Measurements from ENCODE around the gene PCDHA3. TPM values are rescaled to one million over a fixed set of nuclear protein-coding genes. Genes with fewer than 3 reads are reported as not detected.
A peak's percentile ranks its signal among the peaks of the same experiment; 100 is the strongest.
"Not testable (repeated sequence)": the region's sequence is repeated elsewhere in the genome, so short reads cannot be mapped to it uniquely, and the experiment has no call there.

PCDHA3 gene
- total and polyA plus RNA-seq, 2 of the 13 experiments (the other 11 are each of a cell fraction or from before 2014, with no cell fraction given) = not detected

DNA sequence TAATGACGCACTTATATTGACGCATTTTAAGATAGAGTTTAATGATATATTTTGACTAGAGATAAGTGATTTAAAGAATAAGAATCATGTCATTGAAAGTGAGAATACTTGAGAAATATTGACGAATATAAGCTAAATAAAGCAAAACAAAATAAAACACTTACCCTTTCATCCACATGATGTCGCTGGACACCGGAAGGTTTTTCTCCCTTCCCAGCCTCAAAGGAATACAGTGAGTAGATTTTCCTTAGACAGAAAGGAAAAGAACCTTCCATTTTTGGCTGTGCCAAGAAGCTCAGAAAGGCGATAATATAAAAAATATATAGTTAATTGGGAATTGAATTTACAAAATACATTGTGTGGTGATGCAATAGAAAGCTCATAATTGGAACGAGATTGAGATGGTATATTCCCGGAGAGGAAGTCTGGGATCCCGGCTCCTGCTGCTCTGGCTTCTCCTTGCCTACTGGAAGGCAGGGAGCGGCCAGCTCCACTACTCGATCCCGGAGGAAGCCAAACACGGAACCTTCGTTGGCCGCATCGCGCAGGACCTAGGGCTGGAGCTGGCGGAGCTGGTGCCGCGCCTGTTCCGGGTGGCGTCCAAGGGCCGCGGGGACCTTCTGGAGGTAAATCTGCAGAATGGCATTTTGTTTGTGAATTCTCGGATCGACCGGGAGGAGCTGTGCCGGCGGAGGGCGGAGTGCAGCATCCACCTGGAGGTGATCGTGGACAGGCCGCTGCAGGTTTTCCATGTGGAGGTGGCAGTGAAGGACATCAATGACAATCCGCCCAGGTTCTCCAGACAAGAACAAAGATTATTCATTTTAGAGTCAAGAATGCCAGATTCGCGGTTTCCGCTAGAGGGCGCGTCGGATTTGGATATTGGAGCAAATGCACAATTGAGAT is 20.8 kb downstream of the PCDHA3 start, which contains the start of gene PCDHA5:
TSS of gene PCDHA5 (plus strand) at position 239 of the 906 bp plus-strand sequence.
- Histone ChIP-seq H4K20me1 (ENCODE audit: insufficient read depth, low read length) (no peaks in the 10 kb centered on the region), H3K27me3 (ENCODE audit: control insufficient read depth in 1 of 2, insufficient read depth in 2 of 2, low read length in 2 of 2) (no peaks in the 10 kb centered on the region; a peak in 1 of 5 replicates), H3K27ac (ENCODE audit: extremely low read length, insufficient read depth, low read length) (no peak within 1 kb of the TSS), H3K36me3 (replicated peaks in 1 of 2; ENCODE audit: control insufficient read depth in 1 of 2, insufficient read depth in 2 of 2, low read length in 2 of 2) (no peaks in the 10 kb centered on the region), H3K4me1 (ENCODE audit: insufficient read depth, low read length) (no peaks in the 10 kb centered on the region), H3K9me3 (ENCODE audit: low read length) (no peaks in the 10 kb centered on the region), H3K4me3 (replicated peaks in 1 of 3; ENCODE audit: insufficient read depth in 1 of 3, low read depth in 2 of 3, low read length in 3 of 3) (no peak within 1 kb of the TSS), H3K9ac (ENCODE audit: insufficient read depth, low read depth, low read length) (no peak within 1 kb of the TSS), H3K79me2 (ENCODE audit: insufficient read depth, low read length) (no peaks in the 10 kb centered on the region), H3K4me2 (ENCODE audit: low read depth, low read length) (no peak within 1 kb of the TSS), H2AFZ (ENCODE audit: low read length) (no peak within 1 kb of the TSS)
- WGBS (ENCODE audit: low lambda C conversion rate) = 49% methylated on average over 30 of the region's 39 CpGs
- DNase-seq (ENCODE audit: low spot score) (peak; percentile 12), ATAC-seq (no peak), FAIRE-seq (no peak)
- intact Hi-C loops (cut with micrococcal nuclease; ENCODE audit: unreplicated experiment) (no loop called here), in situ Hi-C loops (cut with HindIII; ENCODE audit: extremely low pct_ligation_motif_present, low pct_unique_long_range_greater_than_20kb) (no loop called here)
- TF ChIP-seq, protein P1, sequence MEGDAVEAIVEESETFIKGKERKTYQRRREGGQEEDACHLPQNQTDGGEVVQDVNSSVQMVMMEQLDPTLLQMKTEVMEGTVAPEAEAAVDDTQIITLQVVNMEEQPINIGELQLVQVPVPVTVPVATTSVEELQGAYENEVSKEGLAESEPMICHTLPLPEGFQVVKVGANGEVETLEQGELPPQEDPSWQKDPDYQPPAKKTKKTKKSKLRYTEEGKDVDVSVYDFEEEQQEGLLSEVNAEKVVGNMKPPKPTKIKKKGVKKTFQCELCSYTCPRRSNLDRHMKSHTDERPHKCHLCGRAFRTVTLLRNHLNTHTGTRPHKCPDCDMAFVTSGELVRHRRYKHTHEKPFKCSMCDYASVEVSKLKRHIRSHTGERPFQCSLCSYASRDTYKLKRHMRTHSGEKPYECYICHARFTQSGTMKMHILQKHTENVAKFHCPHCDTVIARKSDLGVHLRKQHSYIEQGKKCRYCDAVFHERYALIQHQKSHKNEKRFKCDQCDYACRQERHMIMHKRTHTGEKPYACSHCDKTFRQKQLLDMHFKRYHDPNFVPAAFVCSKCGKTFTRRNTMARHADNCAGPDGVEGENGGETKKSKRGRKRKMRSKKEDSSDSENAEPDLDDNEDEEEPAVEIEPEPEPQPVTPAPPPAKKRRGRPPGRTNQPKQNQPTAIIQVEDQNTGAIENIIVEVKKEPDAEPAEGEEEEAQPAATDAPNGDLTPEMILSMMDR (CRISPR knock-in tag; IDR thresholded peaks at IDR 0.05) = peak; percentile 56
- no peak for TF ChIP-seq ZNF337 (CRISPR knock-in tag; IDR thresholded peaks at IDR 0.05; ENCODE audit: borderline replicate concordance, low read depth)
- CTCF ChIA-PET (ENCODE audit: low intra/inter-chr PET ratio, low total read pairs) = no interaction called here
- no TSS peak for BruUV-seq (replicated peaks)
- POLR2A ChIA-PET = no interaction called here

DNA sequence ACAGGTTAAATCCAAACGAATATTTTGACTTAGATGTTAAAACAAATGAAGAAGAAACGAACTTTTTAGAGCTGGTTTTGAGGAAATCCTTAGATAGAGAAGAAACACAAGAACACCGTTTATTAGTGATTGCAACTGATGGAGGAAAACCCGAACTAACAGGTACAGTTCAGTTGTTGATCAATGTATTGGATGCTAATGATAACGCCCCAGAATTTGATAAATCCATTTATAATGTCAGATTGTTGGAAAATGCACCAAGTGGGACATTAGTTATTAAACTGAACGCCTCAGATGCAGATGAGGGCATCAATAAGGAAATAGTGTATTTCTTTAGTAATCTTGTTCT is 21.4 kb downstream of the PCDHA3 start:
- TF ChIP-seq, protein P2, sequence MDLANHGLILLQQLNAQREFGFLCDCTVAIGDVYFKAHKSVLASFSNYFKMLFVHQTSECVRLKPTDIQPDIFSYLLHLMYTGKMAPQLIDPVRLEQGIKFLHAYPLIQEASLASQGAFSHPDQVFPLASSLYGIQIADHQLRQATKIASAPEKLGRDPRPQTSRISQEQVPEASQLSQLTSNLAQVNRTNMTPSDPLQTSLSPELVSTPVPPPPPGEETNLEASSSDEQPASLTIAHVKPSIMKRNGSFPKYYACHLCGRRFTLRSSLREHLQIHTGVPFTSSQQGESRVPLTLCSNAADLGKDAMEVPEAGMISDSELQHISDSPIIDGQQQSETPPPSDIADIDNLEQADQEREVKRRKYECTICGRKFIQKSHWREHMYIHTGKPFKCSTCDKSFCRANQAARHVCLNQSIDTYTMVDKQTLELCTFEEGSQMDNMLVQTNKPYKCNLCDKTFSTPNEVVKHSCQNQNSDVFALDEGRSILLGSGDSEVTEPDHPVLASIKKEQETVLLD (CRISPR knock-in tag; IDR thresholded peaks at IDR 0.05; ENCODE audit: low read depth) = no peak
- TF ChIP-seq ZNF788 (CRISPR knock-in tag; IDR thresholded peaks at IDR 0.05; ENCODE audit: borderline replicate concordance) = no peak
- Histone ChIP-seq H3K4me3 (replicated peaks in 1 of 3; ENCODE audit: insufficient read depth in 1 of 3, low read depth in 2 of 3, low read length in 3 of 3) (no peak overlapping the region), H3K36me3 (replicated peaks in 1 of 2; ENCODE audit: control insufficient read depth in 1 of 2, insufficient read depth in 2 of 2, low read length in 2 of 2) (no peaks in the 10 kb centered on the region), H2AFZ (ENCODE audit: low read length) (no peak overlapping the region), H3K9me3 (ENCODE audit: low read length) (no peaks in the 10 kb centered on the region), H3K4me1 (ENCODE audit: insufficient read depth, low read length) (no peaks in the 10 kb centered on the region), H3K9ac (ENCODE audit: insufficient read depth, low read depth, low read length) (no peak overlapping the region), H3K27me3 (ENCODE audit: control insufficient read depth in 1 of 2, insufficient read depth in 2 of 2, low read length in 2 of 2) (no peaks in the 10 kb centered on the region; a peak in 1 of 5 replicates), H3K79me2 (ENCODE audit: insufficient read depth, low read length) (no peaks in the 10 kb centered on the region), H4K20me1 (ENCODE audit: insufficient read depth, low read length) (no peaks in the 10 kb centered on the region), H3K4me2 (ENCODE audit: low read depth, low read length) (no peak overlapping the region), H3K27ac (ENCODE audit: extremely low read length, insufficient read depth, low read length) (no peak overlapping the region)
- ATAC-seq (no peak), FAIRE-seq (peak; percentile 30), DNase-seq (ENCODE audit: low spot score) (no peak)
- ChIA-PET POLR2A (no interaction called here), CTCF (ENCODE audit: low intra/inter-chr PET ratio, low total read pairs) (no interaction called here)
- in situ Hi-C loops (cut with HindIII; ENCODE audit: extremely low pct_ligation_motif_present, low pct_unique_long_range_greater_than_20kb) = no loop called here
- intact Hi-C loops (cut with micrococcal nuclease; ENCODE audit: unreplicated experiment) = no loop called here
- BruUV-seq (replicated peaks) = no TSS peak
- WGBS (ENCODE audit: low lambda C conversion rate) = 20% methylated on average over 6 of the region's 6 CpGs

DNA sequence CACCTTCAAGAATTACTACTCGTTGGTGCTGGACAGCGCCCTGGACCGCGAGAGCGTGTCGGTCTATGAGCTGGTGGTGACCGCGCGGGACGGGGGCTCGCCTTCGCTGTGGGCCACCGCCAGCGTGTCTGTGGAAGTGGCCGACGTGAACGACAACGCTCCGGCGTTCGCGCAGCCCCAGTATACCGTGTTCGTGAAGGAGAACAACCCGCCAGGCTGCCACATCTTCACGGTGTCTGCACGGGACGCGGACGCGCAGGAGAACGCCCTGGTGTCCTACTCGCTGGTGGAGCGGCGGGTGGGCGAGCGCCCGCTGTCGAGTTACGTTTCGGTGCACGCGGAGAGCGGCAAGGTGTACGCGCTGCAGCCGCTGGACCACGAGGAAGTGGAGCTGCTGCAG is 22.1 kb downstream of the PCDHA3 start:
- BruUV-seq (replicated peaks); H3K4me3 ChIP-seq (replicated peaks in 1 of 3; ENCODE audit: insufficient read depth in 1 of 3, low read depth in 2 of 3, low read length in 3 of 3); H2AFZ ChIP-seq (ENCODE audit: low read length); H3K27me3 ChIP-seq (ENCODE audit: control insufficient read depth in 1 of 2, insufficient read depth in 2 of 2, low read length in 2 of 2); H3K4me1 ChIP-seq (ENCODE audit: insufficient read depth, low read length); H3K9ac ChIP-seq (ENCODE audit: insufficient read depth, low read depth, low read length); FAIRE-seq; H3K27ac ChIP-seq (ENCODE audit: extremely low read length, insufficient read depth, low read length); H3K9me3 ChIP-seq (ENCODE audit: low read length); H3K79me2 ChIP-seq (ENCODE audit: insufficient read depth, low read length); H3K4me2 ChIP-seq (ENCODE audit: low read depth, low read length); H4K20me1 ChIP-seq (ENCODE audit: insufficient read depth, low read length); H3K36me3 ChIP-seq (replicated peaks in 1 of 2; ENCODE audit: control insufficient read depth in 1 of 2, insufficient read depth in 2 of 2, low read length in 2 of 2); CTCF ChIA-PET (ENCODE audit: low intra/inter-chr PET ratio, low total read pairs); POLR2A ChIA-PET; in situ Hi-C loops (cut with HindIII; ENCODE audit: extremely low pct_ligation_motif_present, low pct_unique_long_range_greater_than_20kb); DNase-seq (ENCODE audit: low spot score); ATAC-seq; intact Hi-C loops (cut with micrococcal nuclease; ENCODE audit: unreplicated experiment): not testable (repeated sequence)
- WGBS (ENCODE audit: low lambda C conversion rate) = 90% methylated on average over 48 of the region's 48 CpGs
